Lung (tissue), 12 donors: ENCODE results near the gene SLC30A3. TPM values are rescaled to one million over a fixed set of nuclear protein-coding genes. Genes with fewer than 3 reads are reported as not detected.

ENCODE experiments used
- ATAC-seq: fragments of 200-7000 bp; cut with Tn5 transposase; one replicate; pipeline ENCODE4 v1.9.1; 2020; ENCODE audit warnings: moderate number of reproducible peaks; ENCODE audit not compliant: insufficient read depth, low FRiP score
- DNase-seq, 3 donors: peaks; one replicate each; pipeline ENCODE4 v3.0.0-alpha.2; 2013 to 2017
- H3K27ac ChIP-seq, 2 donors: one replicate each; pipeline ENCODE4 v1.5.1; 2013; ENCODE audit warnings: mild to moderate bottlenecking in 2 of 2, moderate library complexity in 2 of 2, control low read depth in 1 of 2, inconsistent platforms in 1 of 2, low read depth in 1 of 2, low read length in 1 of 2
- H3K27me3 ChIP-seq, 3 donors: one replicate each; pipeline ENCODE4 v1.5.1; 2013; ENCODE audit warnings: low read length in 2 of 3; ENCODE audit not compliant: control insufficient read depth in 3 of 3, insufficient read depth in 3 of 3
- H3K36me3 ChIP-seq, 4 donors: one replicate each; pipeline ENCODE4 v1.5.1; 2013; ENCODE audit warnings: low read length in 4 of 4, mild to moderate bottlenecking in 1 of 4, moderate library complexity in 1 of 4; ENCODE audit not compliant: control insufficient read depth in 4 of 4, insufficient read depth in 4 of 4
- H3K4me1 ChIP-seq, 5 donors: one replicate each; pipeline ENCODE4 v1.5.1; 2013; ENCODE audit warnings: low read length in 5 of 5, mild to moderate bottlenecking in 2 of 5, moderate library complexity in 1 of 5; ENCODE audit not compliant: control insufficient read depth in 5 of 5, insufficient read depth in 5 of 5
- H3K4me3 ChIP-seq: one replicate; pipeline ENCODE4 v1.5.1; 2013; ENCODE audit warnings: mild to moderate bottlenecking, control low read depth, moderate library complexity
- H3K9ac ChIP-seq, 2 donors: one replicate each; pipeline ENCODE4 v1.5.1; 2013; ENCODE audit warnings: low read length in 2 of 2, control low read depth in 1 of 2; ENCODE audit not compliant: insufficient read depth in 1 of 2
- H3K9me3 ChIP-seq, 4 donors: one replicate each; pipeline ENCODE4 v1.5.1; 2013; ENCODE audit warnings: low read length in 3 of 4, mild to moderate bottlenecking in 1 of 4, moderate library complexity in 1 of 4; ENCODE audit not compliant: control insufficient read depth in 4 of 4, insufficient read depth in 3 of 4
- CTCF ChIP-seq: IDR thresholded peaks from 2 replicates; pipeline ENCODE4 v1.5.1; 2012; ENCODE audit warnings: mild to moderate bottlenecking; ENCODE audit errors: control extremely low read depth, extremely low read depth
- WGBS, 2 donors: extraction: QIAGEN DNeasy Blood & Tissue Kit; methylation state at CpG; one replicate each; pipeline ENCODE4 v1.1.7; 2013; 5-methylcytosine and 5-hydroxymethylcytosine counted together
- polyA plus RNA-seq, 2 donors: library from polyadenylated mRNA; stranded (reverse); fragments of 200-250 nt; gene quantifications; one replicate each; pipeline ENCODE4 v1.2.1, GENCODE V29; 2013
- total RNA-seq, 2 donors: library from RNA; depleted of rRNA in 1 of 2; stranded (reverse); fragments of >200 nt in 1 of 2; gene quantifications; one replicate each; pipeline ENCODE4 v1.2.1, GENCODE V29; 2014 to 2021
- donor health status: control.
- donor health status: control.
- donor health status: Bipolar disorder and iron deficiency.
- donor health status: healthy.
- donor health status: DM: yes; HTN: yes; CAD: no.

SLC30A3 gene
- total and polyA plus RNA-seq, 4 donors, result 0.11 to 0.77 (median 0.34) TPM

GRCh38 chr2:27218614-27219013, 44.2 kb downstream of the SLC30A3 start:
- H3K36me3 ChIP-seq, result peaks cover 3 to 32% (median 16%) of the 10 kb centered on the region in 4 donors
- no peak for TF ChIP-seq CTCF
- no peak overlapping the region for H3K27ac ChIP-seq
- DNase-seq (no peak), ATAC-seq (no peak)
- no peak overlapping the region for H3K4me3 ChIP-seq
- WGBS, 2 donors, result 92 to 95% methylated on average over 4 of the region's 4 CpGs
- peaks cover 0 to 12% (median 3%) of the 10 kb centered on the region in 5 donors for H3K4me1 ChIP-seq
- no peaks in the 10 kb centered on the region for H3K9me3 ChIP-seq
- H3K27me3 ChIP-seq, result no peaks in the 10 kb centered on the region
- no peak overlapping the region for H3K9ac ChIP-seq

- H3K36me3 ChIP-seq, result peaks cover 0 to 27% (median 8%) of the 10 kb centered on the region in 4 donors
- 1% methylated on average over 68 to 72 of the region's 72 CpGs for WGBS, 2 donors
- H3K9ac ChIP-seq, result peak within 1 kb of the TSS; percentile 50 to 62
- H3K4me3 ChIP-seq, result peak within 1 kb of the TSS; percentile 56
- peaks cover 0 to 20% (median 3%) of the 10 kb centered on the region in 5 donors for H3K4me1 ChIP-seq
- H3K27me3 ChIP-seq, result no peaks in the 10 kb centered on the region
- H3K27ac ChIP-seq, result peak within 1 kb of the TSS; percentile 39 to 57
- ATAC-seq (peak; percentile 96), DNase-seq (peak; percentile 85 to 92 (median 88))
- H3K9me3 ChIP-seq, result no peaks in the 10 kb centered on the region
- no peak for TF ChIP-seq CTCF
These were observed 45.4 kb downstream of the SLC30A3 start, which contains the start of gene CAD for GRCh38 chr2:27217173-27218121. TSS of gene CAD (plus strand) at chr2:27217369. CDS start at chr2:27217552, 183 bp downstream.

GRCh38 chr2:27216416-27217137, 46.3 kb downstream of the SLC30A3 start:
- Histone ChIP-seq H3K36me3 (peaks cover 0 to 21% (median 4%) of the 10 kb centered on the region in 4 donors), H3K4me1 (peaks cover 0 to 20% (median 3%) of the 10 kb centered on the region in 5 donors), H3K27ac (peak overlapping the region in 1 of 2 donors; percentile 28), H3K9me3 (no peaks in the 10 kb centered on the region), H3K4me3 (no peak overlapping the region), H3K9ac (peak overlapping the region in 1 of 2 donors; percentile 18), H3K27me3 (no peaks in the 10 kb centered on the region)
- TF ChIP-seq CTCF, result no peak
- no peak for ATAC-seq
- no peak for DNase-seq
- WGBS, 2 donors, result 85 to 88% methylated on average over 13 of the region's 13 CpGs
